Parathyroid adenoma (tissue), 2 donors: ENCODE measurements around the gene JHY.
A peak's percentile ranks its signal among the peaks of the same experiment; 100 is the strongest.

Source experiments
- H2AFZ ChIP-seq: fragments of 300-600 bp; sonication (generic); one replicate; pipeline ENCODE4 v1.7.0; 2017; ENCODE audit warnings: antibody characterized with exemption, mild to moderate bottlenecking
- H3K27ac ChIP-seq: fragments of 300-600 bp; sonication (generic); one replicate; pipeline ENCODE4 v1.7.0; 2017
- H3K27me3 ChIP-seq: fragments of 300-600 bp; sonication (generic); one replicate; pipeline ENCODE4 v1.7.0; 2017; ENCODE audit warnings: low read length; ENCODE audit not compliant: control insufficient read depth, insufficient read depth
- H3K36me3 ChIP-seq: fragments of 300-600 bp; sonication (generic); one replicate; pipeline ENCODE4 v1.7.0; 2017; ENCODE audit warnings: low read length; ENCODE audit not compliant: control insufficient read depth, insufficient read depth
- H3K4me1 ChIP-seq: fragments of 300-600 bp; sonication (generic); one replicate; pipeline ENCODE4 v1.7.0; 2017; ENCODE audit warnings: control low read depth
- H3K4me2 ChIP-seq: fragments of 300-600 bp; sonication (generic); one replicate; pipeline ENCODE4 v1.7.0; 2017; ENCODE audit warnings: low read length
- H3K4me3 ChIP-seq: fragments of 300-600 bp; sonication (generic); one replicate; pipeline ENCODE4 v1.7.0; 2017; ENCODE audit warnings: low read depth, low read length
- H3K79me2 ChIP-seq: fragments of 300-600 bp; sonication (generic); one replicate; pipeline ENCODE4 v1.7.0; 2017; ENCODE audit warnings: control low read depth
- H3K9ac ChIP-seq: fragments of 300-600 bp; sonication (generic); one replicate; pipeline ENCODE4 v1.7.0; 2017; ENCODE audit warnings: mild to moderate bottlenecking
- H3K9me3 ChIP-seq: fragments of 300-600 bp; sonication (generic); one replicate; pipeline ENCODE4 v1.7.0; 2017; ENCODE audit warnings: low read length; ENCODE audit not compliant: control insufficient read depth
- TF ChIP-seq, protein P1 (sequence below): fragments of 300-600 bp; sonication (generic); IDR thresholded peaks from one replicate; pipeline ENCODE4 v1.7.0; 2017; ENCODE audit warnings: antibody characterized with exemption, mild to moderate bottlenecking
- donor health status: primary hyperparathyroidism.

JHY gene

DNA sequence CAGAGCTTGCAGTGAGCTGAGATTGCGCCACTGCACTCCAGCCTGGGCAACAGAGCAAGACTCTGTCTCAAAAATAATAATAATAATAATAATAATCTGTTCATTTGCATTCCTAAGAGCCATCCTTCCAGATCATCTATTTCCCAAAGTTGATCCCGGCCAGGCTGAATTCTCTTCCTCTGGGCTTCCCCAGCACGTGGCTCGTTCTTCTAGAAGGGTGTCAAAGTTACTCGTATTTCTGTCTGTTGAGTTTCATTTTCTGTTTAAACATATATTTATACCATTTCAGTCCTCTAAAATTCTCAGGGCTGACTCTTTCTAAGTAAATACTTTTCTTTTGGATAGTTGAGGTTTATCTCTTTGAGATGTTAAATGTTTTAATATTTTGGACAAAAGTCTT lies 4.8 kb upstream of the JHY start:
- Histone ChIP-seq H3K4me1 (no peaks in the 10 kb centered on the region), H3K9me3 (no peaks in the 10 kb centered on the region)
- TF ChIP-seq, protein P1, sequence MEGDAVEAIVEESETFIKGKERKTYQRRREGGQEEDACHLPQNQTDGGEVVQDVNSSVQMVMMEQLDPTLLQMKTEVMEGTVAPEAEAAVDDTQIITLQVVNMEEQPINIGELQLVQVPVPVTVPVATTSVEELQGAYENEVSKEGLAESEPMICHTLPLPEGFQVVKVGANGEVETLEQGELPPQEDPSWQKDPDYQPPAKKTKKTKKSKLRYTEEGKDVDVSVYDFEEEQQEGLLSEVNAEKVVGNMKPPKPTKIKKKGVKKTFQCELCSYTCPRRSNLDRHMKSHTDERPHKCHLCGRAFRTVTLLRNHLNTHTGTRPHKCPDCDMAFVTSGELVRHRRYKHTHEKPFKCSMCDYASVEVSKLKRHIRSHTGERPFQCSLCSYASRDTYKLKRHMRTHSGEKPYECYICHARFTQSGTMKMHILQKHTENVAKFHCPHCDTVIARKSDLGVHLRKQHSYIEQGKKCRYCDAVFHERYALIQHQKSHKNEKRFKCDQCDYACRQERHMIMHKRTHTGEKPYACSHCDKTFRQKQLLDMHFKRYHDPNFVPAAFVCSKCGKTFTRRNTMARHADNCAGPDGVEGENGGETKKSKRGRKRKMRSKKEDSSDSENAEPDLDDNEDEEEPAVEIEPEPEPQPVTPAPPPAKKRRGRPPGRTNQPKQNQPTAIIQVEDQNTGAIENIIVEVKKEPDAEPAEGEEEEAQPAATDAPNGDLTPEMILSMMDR: no peak

DNA sequence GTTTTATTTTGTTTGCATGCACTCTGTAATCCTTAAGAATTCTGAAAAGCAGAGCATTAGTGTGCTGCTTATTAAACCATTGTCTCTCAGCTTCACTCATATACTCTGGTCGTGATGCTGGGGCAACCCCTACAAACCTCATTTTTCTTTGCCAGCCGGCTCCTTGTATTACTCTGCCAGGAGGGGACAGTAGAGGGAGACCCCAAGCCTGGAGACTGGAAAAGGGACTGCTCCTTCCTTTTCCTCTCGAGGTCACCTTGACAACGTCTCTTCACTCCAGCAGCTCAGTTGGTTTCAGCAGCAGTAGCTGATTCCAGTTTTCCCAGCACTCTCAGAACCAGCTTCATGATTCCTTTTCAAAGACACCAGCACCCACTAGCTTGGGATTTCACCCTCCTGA lies 2.8 kb upstream of the JHY start:
- no peak overlapping the region for H3K4me2 ChIP-seq
- no peaks in the 10 kb centered on the region for H3K9me3 ChIP-seq
- TF ChIP-seq, protein P1: no peak
- no peak overlapping the region for H2AFZ ChIP-seq
- H3K36me3 ChIP-seq: no peaks in the 10 kb centered on the region
- no peaks in the 10 kb centered on the region for H3K4me1 ChIP-seq
- no peak overlapping the region for H3K27ac ChIP-seq
- no peaks in the 10 kb centered on the region for H3K27me3 ChIP-seq
- H3K9ac ChIP-seq: no peak overlapping the region
- no peaks in the 10 kb centered on the region for H3K79me2 ChIP-seq
- H3K4me3 ChIP-seq: no peak overlapping the region

More for the DNA sequence above, 4.8 kb upstream of the JHY start:
- Histone ChIP-seq H3K9ac (no peak overlapping the region), H3K27me3 (no peaks in the 10 kb centered on the region), H3K79me2 (no peaks in the 10 kb centered on the region), H3K4me3 (no peak overlapping the region), H3K36me3 (no peaks in the 10 kb centered on the region), H3K4me2 (no peak overlapping the region), H3K27ac (no peak overlapping the region), H2AFZ (no peak overlapping the region)

GRCh38 chr11:122882857-122883645 lies 492 bp downstream of the JHY start:
- TF ChIP-seq, protein P1: no peak
- H3K27me3 ChIP-seq: no peaks in the 10 kb centered on the region
- peak overlapping the region; percentile 95 for H2AFZ ChIP-seq
- peak overlapping the region; percentile 61 for H3K4me3 ChIP-seq
- peak overlapping the region; percentile 92 for H3K27ac ChIP-seq
- H3K4me1 ChIP-seq: no peaks in the 10 kb centered on the region
- no peaks in the 10 kb centered on the region for H3K79me2 ChIP-seq
- no peaks in the 10 kb centered on the region for H3K36me3 ChIP-seq
- H3K4me2 ChIP-seq: peak overlapping the region; percentile 84
- peak overlapping the region; percentile 28 for H3K9ac ChIP-seq
- H3K9me3 ChIP-seq: no peaks in the 10 kb centered on the region

DNA sequence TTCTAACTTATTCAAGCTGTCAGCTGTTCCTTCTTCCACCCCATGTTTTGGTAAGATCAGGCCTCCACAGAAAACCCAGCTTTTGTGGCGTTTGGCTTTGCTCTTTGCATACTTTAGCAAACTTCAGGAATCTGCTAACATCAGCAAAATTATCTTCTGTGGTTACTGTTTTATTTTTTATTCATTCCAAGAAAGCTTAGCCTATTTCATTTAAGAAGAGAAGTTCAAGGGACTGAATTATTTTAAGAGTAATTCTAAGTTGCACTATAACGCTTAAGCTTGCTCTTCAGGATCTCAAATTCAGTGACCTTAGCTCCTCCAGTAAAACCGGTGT lies 1.1 kb downstream of the JHY start:
- Histone ChIP-seq H3K27ac (peak overlapping the region; percentile 92), H3K79me2 (no peaks in the 10 kb centered on the region), H3K27me3 (no peaks in the 10 kb centered on the region), H3K4me2 (peak overlapping the region; percentile 84), H3K4me1 (no peaks in the 10 kb centered on the region), H3K9me3 (no peaks in the 10 kb centered on the region), H3K4me3 (peak overlapping the region; percentile 61), H2AFZ (peak overlapping the region; percentile 95), H3K36me3 (no peaks in the 10 kb centered on the region), H3K9ac (no peak overlapping the region)
- TF ChIP-seq, protein P1: no peak

GRCh38 chr11:122888162-122888561 lies 5.6 kb downstream of the JHY start:
- no peak overlapping the region for H3K4me3 ChIP-seq
- H3K27ac ChIP-seq: no peak overlapping the region
- no peaks in the 10 kb centered on the region for H3K9me3 ChIP-seq
- no peak overlapping the region for H2AFZ ChIP-seq
- no peaks in the 10 kb centered on the region for H3K79me2 ChIP-seq
- TF ChIP-seq, protein P1: no peak
- no peaks in the 10 kb centered on the region for H3K36me3 ChIP-seq
- H3K9ac ChIP-seq: no peak overlapping the region
- no peaks in the 10 kb centered on the region for H3K4me1 ChIP-seq
- H3K4me2 ChIP-seq: no peak overlapping the region
- no peaks in the 10 kb centered on the region for H3K27me3 ChIP-seq
